Measurements from ENCODE around the gene PLCL2. TPM values are rescaled to one million over a fixed set of nuclear protein-coding genes. Genes with fewer than 3 reads are reported as not detected.
A peak's percentile ranks its signal among the peaks of the same experiment; 100 is the strongest.

The PLCL2 gene
- total and polyA plus RNA-seq, 2 experiments from 2014 or later, result 1.6 to 9.7 TPM

DNA sequence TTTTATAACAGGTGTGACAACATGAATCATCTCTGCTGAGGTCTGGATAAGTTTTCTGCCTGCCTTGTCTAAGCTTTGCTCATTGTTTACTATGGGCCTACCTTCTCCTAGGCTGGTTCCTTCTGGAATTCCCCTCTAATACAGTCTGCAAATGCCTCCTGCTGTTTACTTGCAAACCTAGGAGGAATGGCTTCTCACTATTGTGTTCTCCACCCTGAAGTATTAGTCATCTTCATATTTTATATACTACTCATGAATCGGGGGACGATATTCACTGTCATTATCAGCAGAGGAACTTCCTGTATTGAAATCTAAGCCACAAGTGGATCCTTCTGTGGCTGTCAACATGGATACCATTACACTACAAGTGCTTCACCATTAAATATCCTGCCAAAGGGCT lies 154.8 kb downstream of the PLCL2 start:
- H3K36me3 Mint-ChIP-seq (ENCODE audit: low read depth), result no peaks in the 10 kb centered on the region
- no peak overlapping the region for H3K4me3 Mint-ChIP-seq
- H3K4me2 ChIP-seq, result no peak overlapping the region
- H3F3A ChIP-seq (replicated peaks; ENCODE audit: low read depth), result no peaks in the 10 kb centered on the region
- DNase-seq (ENCODE audit: low spot score), result no peak
- no peak overlapping the region for H3K27ac ChIP-seq (ENCODE audit: low read depth)
- H3K27me3 ChIP-seq (ENCODE audit: insufficient read depth), result no peaks in the 10 kb centered on the region
- no peaks in the 10 kb centered on the region for H3K79me2 ChIP-seq (replicated peaks; ENCODE audit: insufficient read depth)
- no peaks in the 10 kb centered on the region for H3K36me3 ChIP-seq (ENCODE audit: insufficient read depth)
- no peak overlapping the region for H3K4me3 ChIP-seq
- H3K9me2 ChIP-seq (ENCODE audit: insufficient read depth), result no peaks in the 10 kb centered on the region
- peak; percentile 50; the same call in 2 of the 3 replicates for ATAC-seq
- peaks cover 5% of the 10 kb centered on the region; the same call in 2 of the 3 replicates for H3K4me1 Mint-ChIP-seq
- H4K20me1 ChIP-seq (replicated peaks; ENCODE audit: insufficient read depth), result no peaks in the 10 kb centered on the region
- H3K27me3 Mint-ChIP-seq (ENCODE audit: insufficient read depth, low read depth, poor library complexity), result peaks cover 1% of the 10 kb centered on the region
- no peaks in the 10 kb centered on the region for H3K9me3 Mint-ChIP-seq
- no peak overlapping the region for H3K27ac Mint-ChIP-seq
- H2AFZ ChIP-seq, result no peak overlapping the region
- H3K4me1 ChIP-seq (ENCODE audit: insufficient read depth), result no peaks in the 10 kb centered on the region
- TF ChIP-seq, protein P1, sequence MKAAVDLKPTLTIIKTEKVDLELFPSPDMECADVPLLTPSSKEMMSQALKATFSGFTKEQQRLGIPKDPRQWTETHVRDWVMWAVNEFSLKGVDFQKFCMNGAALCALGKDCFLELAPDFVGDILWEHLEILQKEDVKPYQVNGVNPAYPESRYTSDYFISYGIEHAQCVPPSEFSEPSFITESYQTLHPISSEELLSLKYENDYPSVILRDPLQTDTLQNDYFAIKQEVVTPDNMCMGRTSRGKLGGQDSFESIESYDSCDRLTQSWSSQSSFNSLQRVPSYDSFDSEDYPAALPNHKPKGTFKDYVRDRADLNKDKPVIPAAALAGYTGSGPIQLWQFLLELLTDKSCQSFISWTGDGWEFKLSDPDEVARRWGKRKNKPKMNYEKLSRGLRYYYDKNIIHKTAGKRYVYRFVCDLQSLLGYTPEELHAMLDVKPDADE (IDR thresholded peaks at IDR 0.05), result no peak
- TF ChIP-seq EZH2phosphoT487 (IDR thresholded peaks at IDR 0.05; ENCODE audit: unreplicated experiment) (no peak), CREB1 (CRISPR knock-in tag; IDR thresholded peaks at IDR 0.05; ENCODE audit: low read depth) (no peak), JUNB (IDR thresholded peaks at IDR 0.05; ENCODE audit: unreplicated experiment) (no peak), EZH2 (IDR thresholded peaks at IDR 0.05; ENCODE audit: low read depth, unreplicated experiment) (no peak), POLR2AphosphoS5 (IDR thresholded peaks at IDR 0.05; ENCODE audit: low read depth) (no peak), ZNF114 (CRISPR knock-in tag; IDR thresholded peaks at IDR 0.05) (no peak), STAT1 (IDR thresholded peaks at IDR 0.05; ENCODE audit: unreplicated experiment) (no peak), NANOG (IDR thresholded peaks at IDR 0.05; ENCODE audit: borderline replicate concordance) (no peak), ZNF331 (CRISPR knock-in tag; IDR thresholded peaks at IDR 0.05; ENCODE audit: low read depth) (no peak)
- TF ChIP-seq, protein P2, sequence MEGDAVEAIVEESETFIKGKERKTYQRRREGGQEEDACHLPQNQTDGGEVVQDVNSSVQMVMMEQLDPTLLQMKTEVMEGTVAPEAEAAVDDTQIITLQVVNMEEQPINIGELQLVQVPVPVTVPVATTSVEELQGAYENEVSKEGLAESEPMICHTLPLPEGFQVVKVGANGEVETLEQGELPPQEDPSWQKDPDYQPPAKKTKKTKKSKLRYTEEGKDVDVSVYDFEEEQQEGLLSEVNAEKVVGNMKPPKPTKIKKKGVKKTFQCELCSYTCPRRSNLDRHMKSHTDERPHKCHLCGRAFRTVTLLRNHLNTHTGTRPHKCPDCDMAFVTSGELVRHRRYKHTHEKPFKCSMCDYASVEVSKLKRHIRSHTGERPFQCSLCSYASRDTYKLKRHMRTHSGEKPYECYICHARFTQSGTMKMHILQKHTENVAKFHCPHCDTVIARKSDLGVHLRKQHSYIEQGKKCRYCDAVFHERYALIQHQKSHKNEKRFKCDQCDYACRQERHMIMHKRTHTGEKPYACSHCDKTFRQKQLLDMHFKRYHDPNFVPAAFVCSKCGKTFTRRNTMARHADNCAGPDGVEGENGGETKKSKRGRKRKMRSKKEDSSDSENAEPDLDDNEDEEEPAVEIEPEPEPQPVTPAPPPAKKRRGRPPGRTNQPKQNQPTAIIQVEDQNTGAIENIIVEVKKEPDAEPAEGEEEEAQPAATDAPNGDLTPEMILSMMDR (conservative IDR thresholded peaks at IDR 0.05; ENCODE audit: low read depth in 2 of 2), result no peak
- TF ChIP-seq, protein P3, sequence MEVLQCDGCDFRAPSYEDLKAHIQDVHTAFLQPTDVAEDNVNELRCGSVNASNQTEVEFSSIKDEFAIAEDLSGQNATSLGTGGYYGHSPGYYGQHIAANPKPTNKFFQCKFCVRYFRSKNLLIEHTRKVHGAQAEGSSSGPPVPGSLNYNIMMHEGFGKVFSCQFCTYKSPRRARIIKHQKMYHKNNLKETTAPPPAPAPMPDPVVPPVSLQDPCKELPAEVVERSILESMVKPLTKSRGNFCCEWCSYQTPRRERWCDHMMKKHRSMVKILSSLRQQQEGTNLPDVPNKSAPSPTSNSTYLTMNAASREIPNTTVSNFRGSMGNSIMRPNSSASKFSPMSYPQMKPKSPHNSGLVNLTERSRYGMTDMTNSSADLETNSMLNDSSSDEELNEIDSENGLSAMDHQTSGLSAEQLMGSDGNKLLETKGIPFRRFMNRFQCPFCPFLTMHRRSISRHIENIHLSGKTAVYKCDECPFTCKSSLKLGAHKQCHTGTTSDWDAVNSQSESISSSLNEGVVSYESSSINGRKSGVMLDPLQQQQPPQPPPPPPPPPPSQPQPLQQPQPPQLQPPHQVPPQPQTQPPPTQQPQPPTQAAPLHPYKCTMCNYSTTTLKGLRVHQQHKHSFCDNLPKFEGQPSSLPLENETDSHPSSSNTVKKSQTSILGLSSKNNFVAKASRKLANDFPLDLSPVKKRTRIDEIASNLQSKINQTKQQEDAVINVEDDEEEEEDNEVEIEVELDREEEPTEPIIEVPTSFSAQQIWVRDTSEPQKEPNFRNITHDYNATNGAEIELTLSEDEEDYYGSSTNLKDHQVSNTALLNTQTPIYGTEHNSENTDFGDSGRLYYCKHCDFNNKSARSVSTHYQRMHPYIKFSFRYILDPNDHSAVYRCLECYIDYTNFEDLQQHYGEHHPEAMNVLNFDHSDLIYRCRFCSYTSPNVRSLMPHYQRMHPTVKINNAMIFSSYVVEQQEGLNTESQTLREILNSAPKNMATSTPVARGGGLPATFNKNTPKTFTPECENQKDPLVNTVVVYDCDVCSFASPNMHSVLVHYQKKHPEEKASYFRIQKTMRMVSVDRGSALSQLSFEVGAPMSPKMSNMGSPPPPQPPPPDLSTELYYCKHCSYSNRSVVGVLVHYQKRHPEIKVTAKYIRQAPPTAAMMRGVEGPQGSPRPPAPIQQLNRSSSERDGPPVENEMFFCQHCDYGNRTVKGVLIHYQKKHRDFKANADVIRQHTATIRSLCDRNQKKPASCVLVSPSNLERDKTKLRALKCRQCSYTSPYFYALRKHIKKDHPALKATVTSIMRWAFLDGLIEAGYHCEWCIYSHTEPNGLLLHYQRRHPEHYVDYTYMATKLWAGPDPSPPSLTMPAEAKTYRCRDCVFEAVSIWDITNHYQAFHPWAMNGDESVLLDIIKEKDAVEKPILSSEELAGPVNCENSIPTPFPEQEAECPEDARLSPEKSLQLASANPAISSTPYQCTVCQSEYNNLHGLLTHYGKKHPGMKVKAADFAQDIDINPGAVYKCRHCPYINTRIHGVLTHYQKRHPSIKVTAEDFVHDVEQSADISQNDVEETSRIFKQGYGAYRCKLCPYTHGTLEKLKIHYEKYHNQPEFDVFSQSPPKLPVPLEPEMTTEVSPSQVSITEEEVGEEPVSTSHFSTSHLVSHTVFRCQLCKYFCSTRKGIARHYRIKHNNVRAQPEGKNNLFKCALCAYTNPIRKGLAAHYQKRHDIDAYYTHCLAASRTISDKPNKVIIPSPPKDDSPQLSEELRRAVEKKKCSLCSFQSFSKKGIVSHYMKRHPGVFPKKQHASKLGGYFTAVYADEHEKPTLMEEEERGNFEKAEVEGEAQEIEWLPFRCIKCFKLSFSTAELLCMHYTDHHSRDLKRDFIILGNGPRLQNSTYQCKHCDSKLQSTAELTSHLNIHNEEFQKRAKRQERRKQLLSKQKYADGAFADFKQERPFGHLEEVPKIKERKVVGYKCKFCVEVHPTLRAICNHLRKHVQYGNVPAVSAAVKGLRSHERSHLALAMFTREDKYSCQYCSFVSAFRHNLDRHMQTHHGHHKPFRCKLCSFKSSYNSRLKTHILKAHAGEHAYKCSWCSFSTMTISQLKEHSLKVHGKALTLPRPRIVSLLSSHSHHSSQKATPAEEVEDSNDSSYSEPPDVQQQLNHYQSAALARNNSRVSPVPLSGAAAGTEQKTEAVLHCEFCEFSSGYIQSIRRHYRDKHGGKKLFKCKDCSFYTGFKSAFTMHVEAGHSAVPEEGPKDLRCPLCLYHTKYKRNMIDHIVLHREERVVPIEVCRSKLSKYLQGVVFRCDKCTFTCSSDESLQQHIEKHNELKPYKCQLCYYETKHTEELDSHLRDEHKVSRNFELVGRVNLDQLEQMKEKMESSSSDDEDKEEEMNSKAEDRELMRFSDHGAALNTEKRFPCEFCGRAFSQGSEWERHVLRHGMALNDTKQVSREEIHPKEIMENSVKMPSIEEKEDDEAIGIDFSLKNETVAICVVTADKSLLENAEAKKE (CRISPR knock-in tag; IDR thresholded peaks at IDR 0.05), result no peak
- TF ChIP-seq, protein P4, sequence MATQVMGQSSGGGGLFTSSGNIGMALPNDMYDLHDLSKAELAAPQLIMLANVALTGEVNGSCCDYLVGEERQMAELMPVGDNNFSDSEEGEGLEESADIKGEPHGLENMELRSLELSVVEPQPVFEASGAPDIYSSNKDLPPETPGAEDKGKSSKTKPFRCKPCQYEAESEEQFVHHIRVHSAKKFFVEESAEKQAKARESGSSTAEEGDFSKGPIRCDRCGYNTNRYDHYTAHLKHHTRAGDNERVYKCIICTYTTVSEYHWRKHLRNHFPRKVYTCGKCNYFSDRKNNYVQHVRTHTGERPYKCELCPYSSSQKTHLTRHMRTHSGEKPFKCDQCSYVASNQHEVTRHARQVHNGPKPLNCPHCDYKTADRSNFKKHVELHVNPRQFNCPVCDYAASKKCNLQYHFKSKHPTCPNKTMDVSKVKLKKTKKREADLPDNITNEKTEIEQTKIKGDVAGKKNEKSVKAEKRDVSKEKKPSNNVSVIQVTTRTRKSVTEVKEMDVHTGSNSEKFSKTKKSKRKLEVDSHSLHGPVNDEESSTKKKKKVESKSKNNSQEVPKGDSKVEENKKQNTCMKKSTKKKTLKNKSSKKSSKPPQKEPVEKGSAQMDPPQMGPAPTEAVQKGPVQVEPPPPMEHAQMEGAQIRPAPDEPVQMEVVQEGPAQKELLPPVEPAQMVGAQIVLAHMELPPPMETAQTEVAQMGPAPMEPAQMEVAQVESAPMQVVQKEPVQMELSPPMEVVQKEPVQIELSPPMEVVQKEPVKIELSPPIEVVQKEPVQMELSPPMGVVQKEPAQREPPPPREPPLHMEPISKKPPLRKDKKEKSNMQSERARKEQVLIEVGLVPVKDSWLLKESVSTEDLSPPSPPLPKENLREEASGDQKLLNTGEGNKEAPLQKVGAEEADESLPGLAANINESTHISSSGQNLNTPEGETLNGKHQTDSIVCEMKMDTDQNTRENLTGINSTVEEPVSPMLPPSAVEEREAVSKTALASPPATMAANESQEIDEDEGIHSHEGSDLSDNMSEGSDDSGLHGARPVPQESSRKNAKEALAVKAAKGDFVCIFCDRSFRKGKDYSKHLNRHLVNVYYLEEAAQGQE (IDR thresholded peaks at IDR 0.05; ENCODE audit: unreplicated experiment), result no peak

Measured in GM23338 (cell line).